HL-60/S4 treated with retinoic acid at 250 ng/mL for 4 days and 3 days (cell line): Measurements from ENCODE around the gene SLC1A4.

Source experiments
- in situ Hi-C: fragments of 300-500 bp; cut with MboI; formaldehyde crosslinking; loops from 2 replicates; pipeline ENCODE4 v1.7.0; 2022; ENCODE audit warnings: low sequenced_read_pairs

Gene SLC1A4

GRCh38 chr2:65045651-65046050, 56.5 kb downstream of the SLC1A4 start:
- in situ Hi-C loops, result loop anchor here (25.0 kb wide), 1 partner anchor 408 kb away; no protein-coding TSS in a partner anchor

GRCh38 chr2:65046633-65047407, 57.6 kb downstream of the SLC1A4 start:
- in situ Hi-C loops, result loop anchor here (25.0 kb wide), 1 partner anchor 410 kb away; no protein-coding TSS in a partner anchor

- in situ Hi-C loops, result loop anchor here (25.0 kb wide), 1 partner anchor 412 kb away; no protein-coding TSS in a partner anchor
Measured at GRCh38 chr2:65049010-65049639, 59.9 kb downstream of the SLC1A4 start.

GRCh38 chr2:65050931-65051330, 61.7 kb downstream of the SLC1A4 start:
- in situ Hi-C loops, result loop anchor here (25.0 kb wide), 1 partner anchor 511 kb away; no protein-coding TSS in a partner anchor

- in situ Hi-C loops, result loop anchor here (25.0 kb wide), 1 partner anchor 509 kb away; no protein-coding TSS in a partner anchor
Measured at GRCh38 chr2:65053199-65053598, 64.0 kb downstream of the SLC1A4 start.

- in situ Hi-C loops, result loop anchor here (25.0 kb wide), 1 partner anchor 507 kb away; no protein-coding TSS in a partner anchor
Measured at GRCh38 chr2:65054749-65055421, 65.7 kb downstream of the SLC1A4 start.

GRCh38 chr2:65055422-65056214, 66.4 kb downstream of the SLC1A4 start:
- in situ Hi-C loops, result loop anchor here (25.0 kb wide), 1 partner anchor 507 kb away; no protein-coding TSS in a partner anchor

GRCh38 chr2:65056215-65057053, 67.2 kb downstream of the SLC1A4 start, which contains the start of gene CEP68:
CEP68 (plus strand) TSS chr2:65056416; CDS start chr2:65069445, 13,029 bp downstream.
- in situ Hi-C loops, result loop anchor here (25.0 kb wide), 1 partner anchor 506 kb away; no protein-coding TSS in a partner anchor

- in situ Hi-C loops, result loop anchor here (25.0 kb wide), 1 partner anchor 505 kb away; no protein-coding TSS in a partner anchor
Measured at GRCh38 chr2:65057054-65057375, 67.8 kb downstream of the SLC1A4 start.

GRCh38 chr2:65057391-65058052, 68.3 kb downstream of the SLC1A4 start:
- in situ Hi-C loops, result loop anchor here (25.0 kb wide), 1 partner anchor 505 kb away; no protein-coding TSS in a partner anchor

- in situ Hi-C loops, result loop anchor here (25.0 kb wide), 1 partner anchor 503 kb away; no protein-coding TSS in a partner anchor
Measured at GRCh38 chr2:65059071-65059470, 69.9 kb downstream of the SLC1A4 start.

GRCh38 chr2:65061146-65061909, 72.1 kb downstream of the SLC1A4 start:
- in situ Hi-C loops, result loop anchor here (25.0 kb wide), 1 partner anchor 501 kb away; no protein-coding TSS in a partner anchor

- in situ Hi-C loops, result loop anchor here (25.0 kb wide), 1 partner anchor 500 kb away; no protein-coding TSS in a partner anchor
Measured at GRCh38 chr2:65061910-65062339, 72.7 kb downstream of the SLC1A4 start.

GRCh38 chr2:65062843-65063825, 73.9 kb downstream of the SLC1A4 start:
- in situ Hi-C loops, result loop anchor here (25.0 kb wide), 1 partner anchor 499 kb away; no protein-coding TSS in a partner anchor

- in situ Hi-C loops, result loop anchor here (25.0 kb wide), 1 partner anchor 497 kb away; no protein-coding TSS in a partner anchor
Measured at GRCh38 chr2:65064728-65065552, 75.7 kb downstream of the SLC1A4 start.
